Mucosa of rectum (tissue), 2 donors: ENCODE data around the gene CCL26.
"Not testable (repeated sequence)": the region's sequence is repeated elsewhere in the genome, so short reads cannot be mapped to it uniquely, and the experiment has no call there.

ENCODE experiments used
- H3K27ac ChIP-seq, 2 donors: one replicate each; pipeline ENCODE4 v1.7.0; 2013; ENCODE audit warnings: inconsistent platforms in 2 of 2, low read depth in 2 of 2, low read length in 2 of 2
- H3K27me3 ChIP-seq, 2 donors: one replicate each; pipeline ENCODE4 v1.7.0; 2013; ENCODE audit warnings: low read length in 2 of 2; ENCODE audit not compliant: control insufficient read depth in 2 of 2, insufficient read depth in 2 of 2
- H3K36me3 ChIP-seq, 2 donors: one replicate each; pipeline ENCODE4 v1.7.0; 2013; ENCODE audit warnings: low read length in 2 of 2; ENCODE audit not compliant: control insufficient read depth in 2 of 2, insufficient read depth in 2 of 2
- H3K4me1 ChIP-seq, 2 donors: one replicate each; pipeline ENCODE4 v1.7.0; 2013; ENCODE audit warnings: low read length in 2 of 2, mild to moderate bottlenecking in 1 of 2; ENCODE audit not compliant: control insufficient read depth in 2 of 2, insufficient read depth in 2 of 2
- H3K4me3 ChIP-seq, 2 donors: one replicate each; pipeline ENCODE4 v1.7.0; 2013; ENCODE audit warnings: low read length in 2 of 2
- H3K9ac ChIP-seq, 2 donors: one replicate each; pipeline ENCODE4 v1.7.0; 2013; ENCODE audit warnings: low read length in 2 of 2, low read depth in 1 of 2, mild to moderate bottlenecking in 1 of 2
- H3K9me3 ChIP-seq, 2 donors: one replicate each; pipeline ENCODE4 v1.7.0; 2013; ENCODE audit warnings: low read length in 2 of 2; ENCODE audit not compliant: control insufficient read depth in 2 of 2
- donor health status: healthy.
- donor health status: Normal muscosa, but diverticular disease.

The CCL26 gene

GRCh38 chr7:75729851-75730274 lies 42.1 kb downstream of the CCL26 start:
- no peaks in the 10 kb centered on the region for H3K27me3 ChIP-seq
- no peaks in the 10 kb centered on the region for H3K36me3 ChIP-seq
- H3K9me3 ChIP-seq = no peaks in the 10 kb centered on the region
- H3K4me1 ChIP-seq = peaks cover 11 to 13% of the 10 kb centered on the region in 2 donors
- H3K9ac ChIP-seq = no peak overlapping the region
- H3K4me3 ChIP-seq = no peak overlapping the region
- no peak overlapping the region for H3K27ac ChIP-seq

GRCh38 chr7:75727881-75728593 lies 44.0 kb downstream of the CCL26 start:
- H3K9ac ChIP-seq = peak overlapping the region in 1 of 2 donors; percentile 5
- H3K9me3 ChIP-seq = no peaks in the 10 kb centered on the region
- H3K4me1 ChIP-seq = peaks cover 11 to 13% of the 10 kb centered on the region in 2 donors
- peak overlapping the region; percentile 69 to 74 for H3K27ac ChIP-seq
- H3K27me3 ChIP-seq = no peaks in the 10 kb centered on the region
- no peaks in the 10 kb centered on the region for H3K36me3 ChIP-seq
- H3K4me3 ChIP-seq = peak overlapping the region in 1 of 2 donors; percentile 52

GRCh38 chr7:75727351-75727750 lies 44.7 kb downstream of the CCL26 start:
- H3K9ac ChIP-seq, H3K27ac ChIP-seq: not testable (repeated sequence)
- peaks cover 11 to 13% of the 10 kb centered on the region in 2 donors for H3K4me1 ChIP-seq

GRCh38 chr7:75725306-75725705 lies 46.7 kb downstream of the CCL26 start:
- Histone ChIP-seq H3K9me3 (no peaks in the 10 kb centered on the region), H3K27me3 (no peaks in the 10 kb centered on the region)

More at GRCh38 chr7:75727351-75727750, 44.7 kb downstream of the CCL26 start:
- not testable (repeated sequence) for H3K4me3 ChIP-seq, H3K9me3 ChIP-seq, H3K36me3 ChIP-seq, H3K27me3 ChIP-seq

GRCh38 chr7:75723444-75723843 lies 48.6 kb downstream of the CCL26 start:
- Histone ChIP-seq H3K9me3 (no peaks in the 10 kb centered on the region), H3K27ac (no peak overlapping the region), H3K27me3 (no peaks in the 10 kb centered on the region), H3K4me3 (no peak overlapping the region), H3K4me1 (peaks cover 7 to 9% of the 10 kb centered on the region in 2 donors), H3K9ac (no peak overlapping the region), H3K36me3 (no peaks in the 10 kb centered on the region)

More at GRCh38 chr7:75725306-75725705, 46.7 kb downstream of the CCL26 start:
- H3K27ac ChIP-seq = no peak overlapping the region
- no peak overlapping the region for H3K9ac ChIP-seq
- no peaks in the 10 kb centered on the region for H3K36me3 ChIP-seq
- peaks cover 11 to 13% of the 10 kb centered on the region in 2 donors for H3K4me1 ChIP-seq
- no peak overlapping the region for H3K4me3 ChIP-seq

GRCh38 chr7:75722373-75722772 lies 49.6 kb downstream of the CCL26 start:
- H3K9ac ChIP-seq = no peak overlapping the region
- H3K36me3 ChIP-seq = no peaks in the 10 kb centered on the region
- no peak overlapping the region for H3K27ac ChIP-seq
- no peak overlapping the region for H3K4me3 ChIP-seq
- H3K4me1 ChIP-seq = peaks cover 4 to 7% of the 10 kb centered on the region in 2 donors
- H3K9me3 ChIP-seq = no peaks in the 10 kb centered on the region
- H3K27me3 ChIP-seq = no peaks in the 10 kb centered on the region

GRCh38 chr7:75721922-75722321 lies 50.1 kb downstream of the CCL26 start:
- not testable (repeated sequence) for H3K27ac ChIP-seq, H3K4me3 ChIP-seq, H3K9me3 ChIP-seq, H3K36me3 ChIP-seq, H3K4me1 ChIP-seq, H3K9ac ChIP-seq, H3K27me3 ChIP-seq

GRCh38 chr7:75721426-75721825 lies 50.6 kb downstream of the CCL26 start:
- peaks cover 4 to 7% of the 10 kb centered on the region in 2 donors for H3K4me1 ChIP-seq
- H3K9me3 ChIP-seq = no peaks in the 10 kb centered on the region

GRCh38 chr7:75719626-75720025 lies 52.4 kb downstream of the CCL26 start:
- no peaks in the 10 kb centered on the region for H3K9me3 ChIP-seq
- no peak overlapping the region for H3K9ac ChIP-seq
- H3K36me3 ChIP-seq = no peaks in the 10 kb centered on the region
- no peak overlapping the region for H3K27ac ChIP-seq
- no peak overlapping the region for H3K4me3 ChIP-seq
- peaks cover 4 to 7% of the 10 kb centered on the region in 2 donors for H3K4me1 ChIP-seq
- no peaks in the 10 kb centered on the region for H3K27me3 ChIP-seq

More at GRCh38 chr7:75721426-75721825, 50.6 kb downstream of the CCL26 start:
- Histone ChIP-seq H3K27ac (no peak overlapping the region), H3K27me3 (no peaks in the 10 kb centered on the region), H3K4me3 (no peak overlapping the region), H3K36me3 (no peaks in the 10 kb centered on the region), H3K9ac (no peak overlapping the region)
